Left hindlimb (tissue), 1 donor: ENCODE results near the gene TUT4.

Source experiments
- DNase-seq: peaks from one replicate; pipeline ENCODE4 v3.0.0-alpha.2; 2018

Gene TUT4

DNA sequence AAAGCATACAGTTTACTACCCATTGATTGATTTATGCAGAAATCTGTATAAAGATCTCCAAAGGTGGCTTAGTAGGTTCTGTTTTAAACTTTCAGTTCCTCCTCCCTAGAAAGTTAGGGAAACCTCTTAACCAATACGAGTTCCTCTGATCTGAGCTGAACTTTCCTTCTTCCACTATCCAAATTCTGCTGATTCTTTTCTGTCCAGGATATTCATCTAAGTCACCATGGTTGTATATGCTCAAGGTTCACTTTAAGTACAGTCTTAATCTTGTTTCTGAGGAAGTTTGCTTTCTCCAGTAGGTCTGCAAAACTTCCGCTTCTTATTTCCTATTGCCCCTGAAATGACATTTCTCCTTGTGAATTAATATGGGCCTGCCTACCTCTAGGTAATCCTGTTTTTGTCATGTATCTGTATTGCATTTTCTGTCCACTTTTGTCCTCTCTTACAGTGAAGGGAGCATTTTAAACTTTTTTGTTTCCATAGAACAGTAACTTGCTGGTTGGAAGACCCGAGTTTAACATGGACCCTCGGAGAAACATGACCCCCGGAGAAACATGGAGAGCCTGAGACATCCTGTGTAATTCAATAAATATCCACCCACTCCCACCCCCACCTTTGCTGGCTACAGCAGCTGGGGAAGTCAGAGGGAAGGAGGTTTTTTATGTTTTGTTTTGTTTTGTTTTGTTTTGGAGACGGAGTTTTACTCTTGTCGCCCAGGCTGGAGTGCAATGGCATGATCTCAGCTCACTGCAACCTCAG lies 16.7 kb upstream of the TUT4 start:
- DNase-seq, result no peak

DNA sequence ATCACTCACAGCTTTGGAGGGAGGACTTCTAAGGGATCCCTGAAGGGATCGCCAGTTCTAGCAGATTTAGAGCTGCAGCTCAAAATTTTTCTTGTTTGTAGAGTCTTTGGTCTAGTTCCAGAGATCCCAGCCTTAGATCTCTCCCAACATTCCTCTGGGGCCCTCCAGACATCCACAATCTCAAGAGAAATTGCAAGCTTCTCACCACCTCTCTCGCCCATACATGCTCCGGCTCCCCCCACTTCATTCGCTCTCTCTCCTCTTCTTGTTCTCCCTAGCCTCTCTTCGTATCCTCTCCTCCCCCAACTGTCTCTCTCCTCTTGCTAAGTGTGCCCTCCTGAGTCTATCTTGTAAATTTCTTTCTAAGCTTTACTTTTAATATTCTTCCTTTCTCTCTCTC lies 15.1 kb upstream of the TUT4 start:
- DNase-seq, result no peak

DNA sequence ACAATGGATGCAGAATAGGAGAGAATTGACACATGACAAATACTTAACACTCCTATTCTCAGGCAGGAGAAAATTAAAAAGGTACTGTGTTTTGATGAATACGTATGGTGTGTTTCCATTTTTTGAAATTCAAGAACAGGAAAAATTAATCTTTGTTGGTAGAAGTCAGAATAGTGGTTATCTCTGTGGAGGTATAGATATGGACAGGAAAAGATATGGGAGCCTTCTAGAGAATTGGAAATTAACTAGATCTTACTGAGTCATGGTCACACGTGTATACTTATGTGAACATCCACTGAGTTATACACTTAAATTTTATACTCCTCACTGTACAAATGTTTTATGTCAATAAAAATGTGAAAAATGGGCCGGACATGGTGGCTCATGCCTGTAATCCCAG lies 9.9 kb upstream of the TUT4 start:
- no peak for DNase-seq

GRCh38 chr1:52559875-52560274 lies 7.0 kb upstream of the TUT4 start:
- DNase-seq, result no peak

GRCh38 chr1:52558941-52559340 lies 6.0 kb upstream of the TUT4 start:
- DNase-seq, result no peak

DNA sequence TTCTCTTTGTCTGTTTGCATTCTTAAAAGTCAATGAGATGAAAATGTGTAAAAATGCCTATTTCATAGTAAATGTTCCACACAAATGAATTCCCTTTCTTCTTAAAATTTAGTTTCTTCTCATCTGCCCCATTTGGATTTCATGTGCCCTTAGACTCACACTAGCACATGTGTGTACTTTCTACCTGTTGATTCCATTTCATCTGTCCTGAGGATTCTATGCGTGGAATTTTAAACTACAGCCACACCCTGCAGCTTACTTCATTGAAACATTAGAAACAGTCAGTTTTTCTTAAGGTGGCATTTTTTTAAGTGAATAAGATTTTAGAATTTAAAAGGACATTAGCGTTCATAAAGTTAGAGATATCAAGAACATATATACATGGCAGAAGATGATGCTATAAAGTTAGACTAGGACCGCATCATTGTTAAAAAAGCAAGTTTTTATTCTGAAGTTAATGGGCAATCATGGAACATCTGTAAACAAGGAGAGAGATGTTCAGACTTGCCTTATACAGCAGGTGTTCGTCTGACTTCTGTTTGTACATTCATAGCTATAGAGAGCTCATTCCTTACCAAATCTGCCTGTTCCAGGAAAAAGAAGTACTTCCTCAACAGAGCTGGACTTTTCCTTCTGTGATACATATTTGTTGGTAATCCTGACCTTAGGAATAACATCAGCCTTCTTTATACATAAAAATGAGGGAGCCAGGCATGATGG lies 3.9 kb upstream of the TUT4 start:
- no peak for DNase-seq

DNA sequence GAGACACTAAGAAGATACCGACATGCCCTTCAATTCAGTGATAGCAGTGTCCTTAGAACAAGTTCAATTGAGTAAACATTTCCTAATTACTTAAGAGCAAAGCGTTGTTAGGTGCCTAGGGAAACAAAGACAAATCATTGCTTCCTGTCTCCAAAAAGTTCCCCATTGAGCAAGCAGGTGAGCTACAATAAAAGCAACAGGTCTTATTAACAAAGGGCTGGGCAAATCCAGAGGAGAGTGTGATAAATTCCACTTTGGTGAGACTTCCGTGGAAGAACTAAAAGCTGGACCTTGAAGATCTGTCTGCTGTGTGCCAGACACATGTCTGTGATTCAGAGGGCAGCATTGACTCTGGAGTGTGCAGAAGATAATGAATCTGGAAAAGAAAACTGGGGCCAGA lies 1.9 kb upstream of the TUT4 start:
- DNase-seq, result no peak

GRCh38 chr1:52554267-52554640 lies 1.4 kb upstream of the TUT4 start:
- no peak for DNase-seq

DNA sequence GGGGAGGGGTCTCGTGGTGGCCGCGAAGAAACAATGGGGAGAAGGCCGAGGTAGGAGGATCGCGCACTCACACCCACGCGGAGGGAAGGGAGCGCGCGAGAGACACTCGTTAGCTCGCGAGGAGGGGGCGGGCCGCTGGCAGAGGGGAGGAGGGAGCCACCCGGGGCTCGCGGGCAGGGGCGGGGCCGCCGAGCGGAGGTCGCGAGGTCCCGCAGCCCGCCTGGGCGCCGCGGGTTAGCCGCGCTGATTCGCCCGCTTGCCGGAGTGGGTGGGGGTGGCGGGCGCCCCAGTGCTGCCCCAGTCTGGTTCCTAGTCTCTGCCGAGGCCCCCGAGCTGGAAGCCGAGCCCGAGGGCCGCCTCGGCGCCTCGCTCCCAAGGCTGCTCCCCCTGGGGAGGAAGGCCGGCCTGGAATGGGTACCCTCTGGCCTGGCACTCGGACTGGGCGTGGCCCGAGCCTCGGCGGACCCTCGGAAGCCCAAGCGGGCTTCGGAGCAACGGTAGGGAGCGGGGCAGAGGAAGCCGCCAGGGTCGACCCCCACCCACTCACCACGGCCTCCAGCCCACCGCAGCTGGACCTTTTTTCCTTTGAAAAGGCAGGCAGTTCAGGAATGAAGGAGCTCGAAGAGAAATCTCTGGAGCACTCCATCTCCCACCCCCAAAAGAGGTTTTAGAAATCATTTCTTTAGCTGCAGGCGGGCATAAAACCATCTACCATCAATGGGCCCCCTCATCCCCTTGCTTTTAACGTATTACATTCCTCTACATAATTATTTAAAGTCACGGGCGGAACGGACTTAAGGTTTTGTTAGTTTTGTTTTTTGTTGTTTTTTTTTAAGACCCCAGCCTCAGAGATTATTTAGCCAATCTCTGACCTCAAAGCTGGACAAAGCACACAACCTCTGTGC lies 722 bp upstream of the TUT4 start:
- DNase-seq, result peak; percentile 96

GRCh38 chr1:52552236-52552504 lies 722 bp downstream of the TUT4 start:
- peak; percentile 43 for DNase-seq

- DNase-seq, result no peak
Observed at GRCh38 chr1:52551507-52552235, 1.2 kb downstream of the TUT4 start.

- DNase-seq, result no peak
Observed at GRCh38 chr1:52550447-52550846, 2.4 kb downstream of the TUT4 start.

DNA sequence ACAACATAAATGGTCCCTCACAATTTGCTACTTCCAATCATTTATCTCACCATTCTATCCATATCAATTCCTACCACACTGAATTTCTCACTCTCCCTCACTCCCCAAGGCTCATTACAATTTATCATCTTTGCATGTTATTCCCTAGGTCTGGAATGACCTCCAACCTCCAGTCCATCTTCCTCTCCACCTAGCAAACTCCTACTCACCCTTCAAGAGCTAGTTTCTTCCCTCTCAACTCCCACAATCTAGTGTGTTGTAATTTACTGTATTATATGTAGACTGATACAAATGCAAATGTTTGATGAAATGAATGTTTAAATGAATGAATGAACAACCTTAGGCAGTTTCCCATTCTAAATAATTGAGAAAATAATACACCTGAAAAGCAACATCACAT lies 3.6 kb downstream of the TUT4 start:
- DNase-seq, result no peak

DNA sequence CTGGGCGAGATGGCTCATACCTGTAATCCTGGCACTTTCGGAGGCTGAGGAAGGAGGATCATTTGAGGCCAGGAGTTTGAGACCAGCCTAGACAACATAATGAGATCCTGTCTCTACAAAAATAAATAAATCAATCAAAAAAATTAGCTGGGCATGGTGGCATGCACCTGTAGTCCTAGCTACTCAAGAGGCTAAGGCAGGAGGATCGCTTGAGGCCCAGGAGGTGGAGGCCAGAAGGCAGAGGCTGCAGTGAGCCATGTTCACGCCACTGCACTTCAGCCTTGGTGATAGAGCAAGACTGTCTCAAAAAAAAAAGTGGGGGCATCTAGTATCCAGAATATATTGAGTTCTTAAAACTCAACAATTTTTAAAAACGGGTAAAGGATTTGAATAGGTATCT lies 6.0 kb downstream of the TUT4 start:
- no peak for DNase-seq

DNA sequence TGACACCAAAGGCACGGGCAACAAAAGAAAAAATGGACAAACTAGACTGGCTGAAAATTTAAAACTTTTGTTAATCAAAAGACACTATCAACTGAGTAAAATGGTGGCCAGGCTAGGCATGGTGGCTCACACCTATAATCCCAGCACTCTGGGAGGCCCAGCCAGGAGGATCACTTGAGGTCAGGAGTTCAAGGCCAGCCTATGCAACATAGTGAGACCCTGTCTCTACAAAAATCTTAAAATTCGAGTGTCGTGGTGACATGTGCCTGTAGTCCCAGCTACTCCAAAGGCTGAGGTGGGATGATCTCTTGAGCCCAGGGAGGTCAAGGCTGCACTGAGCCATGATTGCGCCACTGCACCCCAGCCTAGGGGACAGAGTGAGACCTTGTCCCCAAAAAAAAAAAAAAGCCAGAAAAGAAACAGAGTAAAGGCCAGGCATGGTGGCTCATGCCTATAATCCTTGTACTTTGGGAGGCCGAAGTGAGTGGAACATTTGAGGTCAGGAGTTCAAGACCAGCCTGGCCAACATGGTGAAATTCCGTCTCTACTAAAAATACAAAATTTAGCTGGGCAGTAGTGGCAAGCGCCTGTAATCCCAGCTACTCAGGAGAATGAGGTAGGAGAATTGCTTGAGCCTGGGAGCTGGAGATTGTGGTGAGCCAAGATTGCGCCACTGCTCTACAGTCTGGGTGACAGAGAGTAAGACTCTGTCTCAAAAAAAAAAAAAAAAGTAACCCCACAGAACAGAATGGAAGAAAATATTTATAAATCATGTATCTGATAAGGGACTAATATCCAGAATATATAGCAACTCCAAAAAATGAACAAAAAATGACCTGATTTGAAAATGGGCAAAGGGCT lies 8.0 kb downstream of the TUT4 start:
- no peak for DNase-seq

GRCh38 chr1:52542085-52542688 lies 10.7 kb downstream of the TUT4 start:
- DNase-seq, result no peak

DNA sequence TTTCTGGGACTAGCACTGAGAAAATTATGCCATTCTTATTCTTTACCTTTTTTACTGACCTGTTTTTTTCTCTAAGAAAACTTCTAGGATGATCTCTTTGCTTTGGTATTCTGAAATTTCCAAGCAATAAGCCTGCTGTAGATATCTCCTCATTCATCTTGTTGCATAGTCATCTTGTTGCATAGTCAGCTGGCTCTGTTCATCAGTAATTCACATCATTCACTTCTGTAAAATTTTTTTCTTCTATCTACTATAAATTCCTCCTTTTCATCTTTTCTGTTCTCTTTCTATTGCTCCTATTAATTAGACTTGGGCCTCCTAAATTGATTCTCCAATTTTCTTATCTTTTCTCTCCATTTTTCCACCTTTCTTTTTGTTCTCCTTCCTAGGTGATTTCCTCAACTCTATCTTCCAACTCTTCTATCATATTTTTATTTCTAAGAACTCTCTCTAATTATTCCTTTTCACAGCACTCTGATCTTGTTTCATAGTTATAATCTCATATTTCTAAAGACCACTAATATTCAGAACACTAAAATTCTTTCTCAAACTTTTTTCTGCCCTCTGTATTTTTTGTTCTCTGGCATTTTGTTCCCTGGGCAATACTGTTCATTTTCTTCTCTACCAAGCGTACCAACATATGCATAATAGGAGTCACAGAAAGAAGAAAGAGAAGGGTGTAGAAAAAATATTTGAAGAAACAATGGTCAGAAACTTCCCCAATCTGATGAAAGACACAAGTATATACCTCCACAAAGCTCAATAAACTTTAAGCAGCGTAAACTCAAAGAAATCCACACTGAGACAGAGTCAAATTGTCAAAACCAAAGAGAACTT lies 17.7 kb downstream of the TUT4 start:
- DNase-seq, result no peak

DNA sequence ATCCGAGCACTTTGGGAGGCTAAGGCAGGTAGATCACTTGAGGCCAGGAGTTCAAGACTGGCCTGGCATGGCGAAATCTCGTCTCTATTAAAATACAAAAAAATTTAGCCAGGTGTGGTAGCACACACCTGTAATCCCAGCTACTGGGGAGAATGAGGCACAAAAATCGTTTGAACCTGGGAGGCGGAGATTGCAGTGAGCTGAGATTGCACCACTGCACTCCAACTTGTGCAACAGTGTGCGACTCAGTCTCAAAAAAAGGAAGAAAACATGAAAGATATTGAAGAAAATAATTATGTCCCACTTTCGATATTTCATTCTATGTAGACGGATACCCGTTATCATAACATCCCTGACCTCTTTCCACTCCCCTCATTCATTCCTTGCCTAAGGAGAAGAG lies 19.2 kb downstream of the TUT4 start:
- DNase-seq, result no peak

- no peak for DNase-seq
Observed at GRCh38 chr1:52532731-52533327, 20.1 kb downstream of the TUT4 start.

- no peak for DNase-seq
Observed at GRCh38 chr1:52532247-52532646, 20.6 kb downstream of the TUT4 start.
